Lung (tissue), 12 donors: ENCODE measurements around the gene TEKTIP1. TPM values are rescaled to one million over a fixed set of nuclear protein-coding genes. Genes with fewer than 3 reads are reported as not detected.
"Not testable (repeated sequence)": the region's sequence is repeated elsewhere in the genome, so short reads cannot be mapped to it uniquely, and the experiment has no call there.

ENCODE experiments used
- ATAC-seq: fragments of 200-7000 bp; cut with Tn5 transposase; one replicate; pipeline ENCODE4 v1.9.1; 2020; ENCODE audit warnings: moderate number of reproducible peaks; ENCODE audit not compliant: insufficient read depth, low FRiP score
- DNase-seq, 3 donors: peaks; one replicate each; pipeline ENCODE4 v3.0.0-alpha.2; 2013 to 2017
- H3K27ac ChIP-seq, 2 donors: one replicate each; pipeline ENCODE4 v1.5.1; 2013; ENCODE audit warnings: mild to moderate bottlenecking in 2 of 2, moderate library complexity in 2 of 2, control low read depth in 1 of 2, inconsistent platforms in 1 of 2, low read depth in 1 of 2, low read length in 1 of 2
- H3K27me3 ChIP-seq, 3 donors: one replicate each; pipeline ENCODE4 v1.5.1; 2013; ENCODE audit warnings: low read length in 2 of 3; ENCODE audit not compliant: control insufficient read depth in 3 of 3, insufficient read depth in 3 of 3
- H3K36me3 ChIP-seq, 4 donors: one replicate each; pipeline ENCODE4 v1.5.1; 2013; ENCODE audit warnings: low read length in 4 of 4, mild to moderate bottlenecking in 1 of 4, moderate library complexity in 1 of 4; ENCODE audit not compliant: control insufficient read depth in 4 of 4, insufficient read depth in 4 of 4
- H3K4me1 ChIP-seq, 5 donors: one replicate each; pipeline ENCODE4 v1.5.1; 2013; ENCODE audit warnings: low read length in 5 of 5, mild to moderate bottlenecking in 2 of 5, moderate library complexity in 1 of 5; ENCODE audit not compliant: control insufficient read depth in 5 of 5, insufficient read depth in 5 of 5
- H3K4me3 ChIP-seq: one replicate; pipeline ENCODE4 v1.5.1; 2013; ENCODE audit warnings: mild to moderate bottlenecking, control low read depth, moderate library complexity
- H3K9ac ChIP-seq, 2 donors: one replicate each; pipeline ENCODE4 v1.5.1; 2013; ENCODE audit warnings: low read length in 2 of 2, control low read depth in 1 of 2; ENCODE audit not compliant: insufficient read depth in 1 of 2
- H3K9me3 ChIP-seq, 4 donors: one replicate each; pipeline ENCODE4 v1.5.1; 2013; ENCODE audit warnings: low read length in 3 of 4, mild to moderate bottlenecking in 1 of 4, moderate library complexity in 1 of 4; ENCODE audit not compliant: control insufficient read depth in 4 of 4, insufficient read depth in 3 of 4
- CTCF ChIP-seq: IDR thresholded peaks from 2 replicates; pipeline ENCODE4 v1.5.1; 2012; ENCODE audit warnings: mild to moderate bottlenecking; ENCODE audit errors: control extremely low read depth, extremely low read depth
- WGBS, 2 donors: extraction: QIAGEN DNeasy Blood & Tissue Kit; methylation state at CpG; one replicate each; pipeline ENCODE4 v1.1.7; 2013; 5-methylcytosine and 5-hydroxymethylcytosine counted together
- polyA plus RNA-seq, 2 donors: library from polyadenylated mRNA; stranded (reverse); fragments of 200-250 nt; gene quantifications; one replicate each; pipeline ENCODE4 v1.2.1, GENCODE V29; 2013
- total RNA-seq, 2 donors: library from RNA; depleted of rRNA in 1 of 2; stranded (reverse); fragments of >200 nt in 1 of 2; gene quantifications; one replicate each; pipeline ENCODE4 v1.2.1, GENCODE V29; 2014 to 2021
- donor health status: control.
- donor health status: control.
- donor health status: Bipolar disorder and iron deficiency.
- donor health status: healthy.
- donor health status: DM: yes; HTN: yes; CAD: no.

TEKTIP1 gene
- total and polyA plus RNA-seq, 4 donors: 0.20 to 5.8 (median 0.91) TPM

- H3K9me3 ChIP-seq: no peaks in the 10 kb centered on the region
- H3K36me3 ChIP-seq: no peaks in the 10 kb centered on the region
- WGBS, 2 donors: 74 to 78% methylated on average over 17 of the region's 17 CpGs
- no peak for DNase-seq
- no peak for ATAC-seq
- H3K4me3 ChIP-seq: no peak overlapping the region
- no peak overlapping the region for H3K27ac ChIP-seq
- H3K9ac ChIP-seq: no peak overlapping the region
- no peak for TF ChIP-seq CTCF
- no peaks in the 10 kb centered on the region for H3K4me1 ChIP-seq
- H3K27me3 ChIP-seq: no peaks in the 10 kb centered on the region
These were observed 24.9 kb downstream of the TEKTIP1 start for GRCh38 chr19:3563709-3564524.

- DNase-seq (no peak), ATAC-seq (no peak)
- WGBS, 2 donors: 86 to 92% methylated on average over 19 of the region's 19 CpGs
- H3K9ac ChIP-seq: no peak overlapping the region
- no peaks in the 10 kb centered on the region for H3K4me1 ChIP-seq
- no peak for TF ChIP-seq CTCF
- no peaks in the 10 kb centered on the region for H3K27me3 ChIP-seq
- H3K9me3 ChIP-seq: no peaks in the 10 kb centered on the region
- no peak overlapping the region for H3K4me3 ChIP-seq
- H3K36me3 ChIP-seq: no peaks in the 10 kb centered on the region
- no peak overlapping the region for H3K27ac ChIP-seq
These were observed 26.2 kb downstream of the TEKTIP1 start for GRCh38 chr19:3565139-3565538.

- not testable (repeated sequence) for H3K9ac ChIP-seq, H3K4me1 ChIP-seq, H3K27ac ChIP-seq, ATAC-seq, DNase-seq, H3K9me3 ChIP-seq, H3K4me3 ChIP-seq, H3K36me3 ChIP-seq, H3K27me3 ChIP-seq
- 87 to 92% methylated on average over 11 of the region's 11 CpGs for WGBS, 2 donors
These were observed 31.1 kb downstream of the TEKTIP1 start for GRCh38 chr19:3570042-3570441.

- H3K9ac ChIP-seq: no peak overlapping the region
- H3K4me1 ChIP-seq: peaks cover 0 to 7% (median 0%) of the 10 kb centered on the region in 5 donors
- peaks cover 0 to 6% (median 4%) of the 10 kb centered on the region in 4 donors for H3K36me3 ChIP-seq
- ATAC-seq: no peak
- H3K27ac ChIP-seq: no peak overlapping the region
- no peak for DNase-seq
- no peak for TF ChIP-seq CTCF
- H3K9me3 ChIP-seq: no peaks in the 10 kb centered on the region
- WGBS, 2 donors: 78 to 83% methylated on average over 7 of the region's 7 CpGs
- H3K27me3 ChIP-seq: no peaks in the 10 kb centered on the region
- no peak overlapping the region for H3K4me3 ChIP-seq
These were observed 31.6 kb downstream of the TEKTIP1 start for GRCh38 chr19:3570606-3571011.
